K562 (cell line): ENCODE measurements around the gene CTF1. TPM values are rescaled to one million over a fixed set of nuclear protein-coding genes. Genes with fewer than 3 reads are reported as not detected.

Experiments used
- CSDE1 ChIP-seq, 2 experiments: fragments of 450-650 bp; IDR thresholded peaks; 2 replicates each; pipeline ENCODE4 v1.6.1; 2016; ENCODE audit warnings: mild to moderate bottlenecking in 1 of 2
- DMBX1 ChIP-seq: fragments of 250-450 bp; sonication (Bioruptor Pico); IDR thresholded peaks from 2 replicates; pipeline ENCODE4 v1.8.0; 2022; ENCODE audit warnings: inconsistent platforms, mild to moderate bottlenecking, moderate library complexity, borderline replicate concordance
- EGR1 ChIP-seq: fragments of 450-650 bp; conservative IDR thresholded peaks from 2 replicates; pipeline ENCODE4 v1.6.1; 2017; ENCODE audit warnings: mild to moderate bottlenecking
- GABPB1 ChIP-seq: sonication (generic); formaldehyde crosslinking; IDR thresholded peaks from 2 replicates; pipeline ENCODE4 v1.8.0; 2022; ENCODE audit warnings: mild to moderate bottlenecking, missing genetic modification reagents
- HDAC6 ChIP-seq: IDR thresholded peaks from 2 replicates; pipeline ENCODE4 v1.6.1; 2012; ENCODE audit warnings: low read depth, mild to moderate bottlenecking, control low read depth, inconsistent platforms, low read length, moderate library complexity
- HSF4 ChIP-seq: fragments of 250-450 bp; sonication (Bioruptor Pico); IDR thresholded peaks from 2 replicates; pipeline ENCODE4 v2.1.2; 2022; ENCODE audit warnings: mild to moderate bottlenecking, moderate library complexity, borderline replicate concordance
- NR2C2 ChIP-seq, 2 experiments: fragments of 200-800 bp in 1 of 2; sonication (Bioruptor generic) in 1 of 2; sonication (generic) in 1 of 2; formaldehyde crosslinking in 1 of 2; IDR thresholded peaks; 2 replicates each; pipeline versions ENCODE4 v1.6.1 to v1.8.0; 2016 to 2022; ENCODE audit warnings: mild to moderate bottlenecking in 1 of 2, missing compliant biosample characterization in 1 of 2, missing genetic modification characterization in 1 of 2, missing genetic modification reagents in 1 of 2
- NR4A1 ChIP-seq, 2 experiments: fragments of 250-450 bp in 1 of 2; fragments of 450-650 bp in 1 of 2; sonication (Bioruptor Pico) in 1 of 2; IDR thresholded peaks; 2 replicates each; pipeline versions ENCODE4 v1.4.0 to v1.6.1; 2016 to 2020; ENCODE audit warnings: mild to moderate bottlenecking in 2 of 2, missing compliant biosample characterization in 1 of 2, missing genetic modification characterization in 1 of 2, moderate library complexity in 1 of 2
- SETDB1 ChIP-seq: IDR thresholded peaks from one replicate; pipeline ENCODE4 v1.6.1; 2012; ENCODE audit warnings: low read length, control low read depth, inconsistent platforms
- SREBF1 ChIP-seq: fragments of 150-350 bp; IDR thresholded peaks from 2 replicates; pipeline ENCODE4 v1.6.1; 2014; ENCODE audit warnings: antibody characterized with exemption, low read depth, low read length, borderline replicate concordance
- ZNF175 ChIP-seq: fragments of 200-800 bp; sonication (Bioruptor generic); IDR thresholded peaks from 2 replicates; pipeline ENCODE4 v1.6.1; 2016; ENCODE audit warnings: low read depth, mild to moderate bottlenecking, missing genetic modification characterization, missing compliant biosample characterization
- ZNF668 ChIP-seq: fragments of 250-450 bp; sonication (Bioruptor Pico); IDR thresholded peaks from 2 replicates; pipeline ENCODE4 v1.8.0; 2022; ENCODE audit warnings: mild to moderate bottlenecking, inconsistent platforms
- ZNF76 ChIP-seq: fragments of 250-450 bp; sonication (Bioruptor Pico); IDR thresholded peaks from 2 replicates; pipeline ENCODE4 v1.4.0; 2020; ENCODE audit warnings: mild to moderate bottlenecking, moderate library complexity, borderline replicate concordance
- polyA plus RNA-seq, 8 experiments: library from polyadenylated mRNA; depleted of rRNA in 4 of 8; stranded (reverse) in 5 of 8; unstranded in 3 of 8; fragments of >200 nt; fragmentation: Nextera tagmentation in 2 of 8; fragmentation: Illumina TruSeq in 1 of 8; extraction: Ambion mirVana in 2 of 8; extraction: Trizol in 1 of 8; gene quantifications; 2 replicates each; pipeline versions ENCODE4 v1.2.1 to v1.2.3, GENCODE V29; 2011 to 2014; ENCODE audit warnings: inconsistent platforms in 1 of 8, missing spikeins in 1 of 8
- total RNA-seq, 7 experiments: library from RNA; depleted of rRNA in 6 of 7; stranded (reverse); fragments of >200 nt in 6 of 7; fragmentation: Illumina TruSeq in 2 of 7; extraction: Trizol in 2 of 7; gene quantifications; 2 replicates each; pipeline versions ENCODE4 v1.2.1 to v1.2.3, GENCODE V29; 2011 to 2021; ENCODE audit warnings: low replicate concordance in 1 of 7
- TF ChIP-seq, protein P1 (sequence below), 2 experiments: fragments of 450-650 bp in 1 of 2; sonication (generic) in 1 of 2; formaldehyde crosslinking in 1 of 2; IDR thresholded peaks; 2 replicates each; pipeline versions ENCODE4 v1.7.1 to v1.9.0; 2016 to 2022; ENCODE audit warnings: inconsistent platforms in 1 of 2, mild to moderate bottlenecking in 1 of 2, missing genetic modification reagents in 1 of 2
- TF ChIP-seq, protein P2 (sequence below), 2 experiments: fragments of 450-650 bp in 1 of 2; sonication (generic) in 1 of 2; formaldehyde crosslinking; conservative IDR thresholded peaks; 2 replicates each; pipeline versions ENCODE4 v1.4.0 to v1.8.1; 2020 to 2022; ENCODE audit warnings: mild to moderate bottlenecking in 1 of 2, missing genetic modification reagents in 1 of 2
- TF ChIP-seq, protein P3 (sequence below): sonication (generic); formaldehyde crosslinking; IDR thresholded peaks from 2 replicates; pipeline ENCODE4 v1.9.0; 2022; ENCODE audit warnings: mild to moderate bottlenecking, missing genetic modification reagents

CTF1 gene
- total and polyA plus RNA-seq, 9 of the 15 experiments (the other 6 are each of a cell fraction or from before 2014, with no cell fraction given), result 0.24 to 2.5 (median 0.44) TPM

DNA sequence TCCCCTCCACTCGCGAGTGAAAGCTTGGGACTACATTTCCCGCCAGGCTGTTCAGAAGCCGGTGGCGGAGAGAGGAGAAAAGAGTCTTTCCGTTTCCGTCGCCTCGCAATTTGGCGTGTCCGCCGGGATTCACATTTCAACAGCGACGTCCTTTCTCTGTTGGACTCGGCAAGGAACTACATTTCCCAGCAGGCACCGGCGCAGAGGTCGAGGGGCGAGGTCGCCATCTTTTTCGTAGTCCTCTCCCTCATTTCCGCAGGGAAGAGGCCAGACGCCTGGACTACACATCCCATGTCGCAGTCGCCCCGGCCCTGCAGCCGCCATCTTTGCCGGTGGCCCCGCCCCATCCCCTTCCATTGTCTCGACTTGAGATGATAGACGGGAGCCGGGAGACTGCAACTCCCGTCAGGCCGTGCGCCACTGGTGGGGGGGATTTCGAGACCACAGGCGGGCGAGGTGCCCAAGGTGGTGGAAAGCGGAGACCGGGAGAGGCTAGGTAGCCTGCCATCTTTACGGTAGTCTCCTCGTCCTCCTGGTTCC is 26.1 kb downstream of the CTF1 start (continued):
- TF ChIP-seq GABPB1 (CRISPR knock-in tag) (peak; percentile 96), HDAC6 (no peak), SREBF1 (peak; percentile 88; the same call in 1 of the 2 replicates), NR2C2 (CRISPR knock-in tag; IDR thresholded peaks at IDR 0.05) (peak; percentile 100), NR2C2 (tag; IDR thresholded peaks at IDR 0.05) (peak; percentile 100), DMBX1 (CRISPR knock-in tag) (peak; percentile 94), ZNF175 (CRISPR knock-in tag) (peak; percentile 84; the same call in 1 of the 2 replicates), HSF4 (CRISPR knock-in tag) (peak; percentile 16; the same call in 1 of the 2 replicates), ZNF76 (CRISPR knock-in tag) (peak; percentile 84; the same call in 1 of the 2 replicates), CSDE1 (IDR thresholded peaks at IDR 0.05) (peak in 1 of 2 experiments; percentile 82; a peak in 2 of 4 replicates), NR4A1 (CRISPR knock-in tag; IDR thresholded peaks at IDR 0.05) (no peak), NR4A1 (tag; IDR thresholded peaks at IDR 0.05) (peak; percentile 89), EGR1 (0 out of 2 replicates have a peak, but pooled peaks have one; percentile 4), ZNF668 (CRISPR knock-in tag) (peak; percentile 75; the same call in 1 of the 2 replicates), SETDB1 (peak; percentile 70)
- TF ChIP-seq, protein P1, sequence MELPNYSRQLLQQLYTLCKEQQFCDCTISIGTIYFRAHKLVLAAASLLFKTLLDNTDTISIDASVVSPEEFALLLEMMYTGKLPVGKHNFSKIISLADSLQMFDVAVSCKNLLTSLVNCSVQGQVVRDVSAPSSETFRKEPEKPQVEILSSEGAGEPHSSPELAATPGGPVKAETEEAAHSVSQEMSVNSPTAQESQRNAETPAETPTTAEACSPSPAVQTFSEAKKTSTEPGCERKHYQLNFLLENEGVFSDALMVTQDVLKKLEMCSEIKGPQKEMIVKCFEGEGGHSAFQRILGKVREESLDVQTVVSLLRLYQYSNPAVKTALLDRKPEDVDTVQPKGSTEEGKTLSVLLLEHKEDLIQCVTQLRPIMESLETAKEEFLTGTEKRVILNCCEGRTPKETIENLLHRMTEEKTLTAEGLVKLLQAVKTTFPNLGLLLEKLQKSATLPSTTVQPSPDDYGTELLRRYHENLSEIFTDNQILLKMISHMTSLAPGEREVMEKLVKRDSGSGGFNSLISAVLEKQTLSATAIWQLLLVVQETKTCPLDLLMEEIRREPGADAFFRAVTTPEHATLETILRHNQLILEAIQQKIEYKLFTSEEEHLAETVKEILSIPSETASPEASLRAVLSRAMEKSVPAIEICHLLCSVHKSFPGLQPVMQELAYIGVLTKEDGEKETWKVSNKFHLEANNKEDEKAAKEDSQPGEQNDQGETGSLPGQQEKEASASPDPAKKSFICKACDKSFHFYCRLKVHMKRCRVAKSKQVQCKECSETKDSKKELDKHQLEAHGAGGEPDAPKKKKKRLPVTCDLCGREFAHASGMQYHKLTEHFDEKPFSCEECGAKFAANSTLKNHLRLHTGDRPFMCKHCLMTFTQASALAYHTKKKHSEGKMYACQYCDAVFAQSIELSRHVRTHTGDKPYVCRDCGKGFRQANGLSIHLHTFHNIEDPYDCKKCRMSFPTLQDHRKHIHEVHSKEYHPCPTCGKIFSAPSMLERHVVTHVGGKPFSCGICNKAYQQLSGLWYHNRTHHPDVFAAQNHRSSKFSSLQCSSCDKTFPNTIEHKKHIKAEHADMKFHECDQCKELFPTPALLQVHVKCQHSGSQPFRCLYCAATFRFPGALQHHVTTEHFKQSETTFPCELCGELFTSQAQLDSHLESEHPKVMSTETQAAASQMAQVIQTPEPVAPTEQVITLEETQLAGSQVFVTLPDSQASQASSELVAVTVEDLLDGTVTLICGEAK (IDR thresholded peaks at IDR 0.05), result peak; percentile 99
- TF ChIP-seq, protein P1 (CRISPR knock-in tag; IDR thresholded peaks at IDR 0.05), result no peak
- TF ChIP-seq, protein P2, sequence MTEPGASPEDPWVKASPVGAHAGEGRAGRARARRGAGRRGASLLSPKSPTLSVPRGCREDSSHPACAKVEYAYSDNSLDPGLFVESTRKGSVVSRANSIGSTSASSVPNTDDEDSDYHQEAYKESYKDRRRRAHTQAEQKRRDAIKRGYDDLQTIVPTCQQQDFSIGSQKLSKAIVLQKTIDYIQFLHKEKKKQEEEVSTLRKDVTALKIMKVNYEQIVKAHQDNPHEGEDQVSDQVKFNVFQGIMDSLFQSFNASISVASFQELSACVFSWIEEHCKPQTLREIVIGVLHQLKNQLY (CRISPR knock-in tag; conservative IDR thresholded peaks at IDR 0.05), result 0 out of 4 replicates have a peak, but pooled peaks of 1 of the 2 experiments have one; percentile 40
- TF ChIP-seq, protein P3, sequence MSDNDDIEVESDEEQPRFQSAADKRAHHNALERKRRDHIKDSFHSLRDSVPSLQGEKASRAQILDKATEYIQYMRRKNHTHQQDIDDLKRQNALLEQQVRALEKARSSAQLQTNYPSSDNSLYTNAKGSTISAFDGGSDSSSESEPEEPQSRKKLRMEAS (CRISPR knock-in tag), result no peak
